Fibroblast of skin of abdomen (primary cell): ENCODE results near the gene ACSS1.
"Not testable (repeated sequence)": the region's sequence is repeated elsewhere in the genome, so short reads cannot be mapped to it uniquely, and the experiment has no call there.

Experiments used
- DNase-seq: peaks from one replicate; pipeline ENCODE4 v3.0.0-alpha.2; 2013

Gene ACSS1

GRCh38 chr20:25009218-25010145 lies 48.5 kb downstream of the ACSS1 start:
- peak; percentile 43 for DNase-seq

GRCh38 chr20:25008388-25009217 lies 49.3 kb downstream of the ACSS1 start:
- no peak for DNase-seq

GRCh38 chr20:25007491-25008305 lies 50.2 kb downstream of the ACSS1 start:
- DNase-seq = no peak

GRCh38 chr20:25006431-25007167 lies 51.3 kb downstream of the ACSS1 start:
- no peak for DNase-seq

GRCh38 chr20:25005661-25006060 lies 52.3 kb downstream of the ACSS1 start:
- DNase-seq = no peak

GRCh38 chr20:25005220-25005619 lies 52.7 kb downstream of the ACSS1 start:
- no peak for DNase-seq

- DNase-seq = no peak
Observed at GRCh38 chr20:25003002-25003401, 54.9 kb downstream of the ACSS1 start.

- not testable (repeated sequence) for DNase-seq
Observed at GRCh38 chr20:25001323-25001722, 56.6 kb downstream of the ACSS1 start.

- DNase-seq = peak; percentile 89
Observed at GRCh38 chr20:25000268-25000801, 57.6 kb downstream of the ACSS1 start.

- DNase-seq = no peak
Observed at GRCh38 chr20:24999568-24999967, 58.4 kb downstream of the ACSS1 start.

- no peak for DNase-seq
Observed at GRCh38 chr20:24998631-24999445, 59.1 kb downstream of the ACSS1 start.

GRCh38 chr20:24998121-24998520 lies 59.8 kb downstream of the ACSS1 start:
- no peak for DNase-seq

- DNase-seq = no peak
Observed at GRCh38 chr20:24996449-24997377, 61.2 kb downstream of the ACSS1 start.

- no peak for DNase-seq
Observed at GRCh38 chr20:24995741-24996448, 62.0 kb downstream of the ACSS1 start.

GRCh38 chr20:24994470-24995368 lies 63.2 kb downstream of the ACSS1 start:
- peak; percentile 71 for DNase-seq

GRCh38 chr20:24994186-24994465 lies 63.8 kb downstream of the ACSS1 start:
- no peak for DNase-seq

GRCh38 chr20:24993337-24994185 lies 64.4 kb downstream of the ACSS1 start:
- DNase-seq = peak; percentile 55
